K562 (cell line): ENCODE measurements around the gene NRCAM.

ENCODE experiments used
- CTCF ChIP-seq, 3 experiments: IDR thresholded peaks in 2 of 3; conservative IDR thresholded peaks in 1 of 3; 2 replicates each; pipeline ENCODE4 v1.5.1; 2011 to 2012; ENCODE audit warnings: low read length in 3 of 3, mild to moderate bottlenecking in 3 of 3, control low read depth in 2 of 3, improper control_type of control experiment in 1 of 3, inconsistent platforms in 1 of 3, low read depth in 1 of 3, mixed read lengths in 1 of 3, moderate library complexity in 1 of 3; ENCODE audit not compliant: insufficient read depth in 2 of 3
- EP300 ChIP-seq: IDR thresholded peaks from 2 replicates; pipeline ENCODE4 v1.6.1; 2012; ENCODE audit warnings: low read length, improper control_type of control experiment
- FOXM1 ChIP-seq, 2 experiments: fragments of 450-650 bp in 1 of 2; sonication (generic) in 1 of 2; formaldehyde crosslinking in 1 of 2; IDR thresholded peaks; 2 replicates each; pipeline versions ENCODE4 v1.6.1 to v1.9.0; 2017 to 2022; ENCODE audit warnings: low read depth in 2 of 2, mild to moderate bottlenecking in 2 of 2, missing genetic modification reagents in 1 of 2, moderate library complexity in 1 of 2
- KDM1A ChIP-seq, 2 experiments: fragments of 450-650 bp; IDR thresholded peaks; 2 replicates each; pipeline ENCODE4 v1.6.1; 2016; ENCODE audit warnings: mild to moderate bottlenecking in 2 of 2
- MXI1 ChIP-seq: IDR thresholded peaks from 2 replicates; pipeline ENCODE4 v1.6.1; 2011; ENCODE audit warnings: low read depth, mild to moderate bottlenecking, improper control_type of control experiment, low read length
- PHF21A ChIP-seq: fragments of 450-650 bp; IDR thresholded peaks from 2 replicates; pipeline ENCODE4 v1.6.1; 2017; ENCODE audit warnings: low read depth, borderline replicate concordance
- REST ChIP-seq, 2 experiments: fragments of 450-650 bp; formaldehyde crosslinking in 1 of 2; IDR thresholded peaks; 2 replicates each; pipeline versions ENCODE4 v1.4.0 to v1.6.1; 2014 to 2020; ENCODE audit warnings: mild to moderate bottlenecking in 2 of 2, borderline replicate concordance in 1 of 2, low read depth in 1 of 2
- SP1 ChIP-seq: sonication (generic); formaldehyde crosslinking; IDR thresholded peaks from 2 replicates; pipeline ENCODE4 v1.8.1; 2022; ENCODE audit warnings: mild to moderate bottlenecking, missing genetic modification reagents
- USF2 ChIP-seq: sonication (generic); formaldehyde crosslinking; IDR thresholded peaks from 2 replicates; pipeline ENCODE4 v1.5.0; 2020; ENCODE audit warnings: missing genetic modification reagents
- ZBTB5 ChIP-seq: fragments of 450-650 bp; IDR thresholded peaks from 2 replicates; pipeline ENCODE4 v1.6.1; 2017; ENCODE audit warnings: antibody characterized with exemption

GRCh38 chr7:108156897-108157605 is 299.2 kb downstream of the NRCAM start:
- TF ChIP-seq USF2 (CRISPR knock-in tag) (no peak), PHF21A (no peak), CTCF (IDR thresholded peaks at IDR 0.05 in 2 of 3, conservative IDR thresholded peaks at IDR 0.05 in 1 of 3; ENCODE audit: insufficient read depth in 2 of 3, low read depth in 1 of 3, low read length in 3 of 3) (no peak), KDM1A (IDR thresholded peaks at IDR 0.05) (peak; percentile 42 to 47; a peak in 2 of 4 replicates), REST (IDR thresholded peaks at IDR 0.05; ENCODE audit: borderline replicate concordance) (no peak), REST (CRISPR knock-in tag; IDR thresholded peaks at IDR 0.05; ENCODE audit: low read depth) (no peak), ZBTB5 (no peak), SP1 (no peak), MXI1 (no peak), EP300 (no peak), FOXM1 (IDR thresholded peaks at IDR 0.05; ENCODE audit: low read depth) (no peak), FOXM1 (CRISPR knock-in tag; IDR thresholded peaks at IDR 0.05; ENCODE audit: low read depth) (no peak)
